ENCODE data around the gene PTPRN2.

Gene PTPRN2

DNA sequence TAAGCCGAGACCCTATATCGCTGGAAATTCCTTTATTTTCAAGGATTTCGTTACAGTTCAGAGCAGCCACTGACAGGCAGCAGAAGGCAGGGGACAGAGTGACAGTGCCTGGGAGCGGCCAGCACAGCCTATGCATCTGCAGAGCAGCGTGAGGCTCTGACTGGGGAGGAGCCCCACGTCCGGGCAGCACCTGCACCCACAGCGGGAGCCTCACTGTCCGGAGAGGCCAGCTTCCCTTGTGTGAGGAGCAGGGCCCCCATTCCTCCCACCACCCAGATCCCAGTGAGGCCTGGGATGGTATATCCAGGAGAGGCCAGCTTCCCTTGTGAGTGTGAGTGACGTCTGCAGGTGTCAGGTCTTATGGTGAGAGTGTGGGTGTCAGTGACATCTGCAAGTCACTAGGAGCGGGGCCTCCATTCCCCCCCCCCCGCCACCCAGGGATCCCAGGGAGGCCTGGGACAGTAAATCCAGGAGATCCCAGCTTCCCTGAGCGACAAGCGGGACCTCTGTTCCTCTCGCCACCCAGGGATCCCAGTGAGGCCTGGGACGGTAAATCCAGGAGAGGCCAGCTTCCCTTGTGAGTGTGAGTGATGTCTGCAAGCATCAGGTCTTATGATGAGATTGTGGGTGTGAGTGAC lies 259.1 kb downstream of the PTPRN2 start:
- DNase-seq (ENCODE audit: low spot score): no peak
- in situ Hi-C loops (cut with MboI; ENCODE audit: low sequenced_read_pairs, unreplicated experiment): no loop called here
- TF ChIP-seq, protein P1, sequence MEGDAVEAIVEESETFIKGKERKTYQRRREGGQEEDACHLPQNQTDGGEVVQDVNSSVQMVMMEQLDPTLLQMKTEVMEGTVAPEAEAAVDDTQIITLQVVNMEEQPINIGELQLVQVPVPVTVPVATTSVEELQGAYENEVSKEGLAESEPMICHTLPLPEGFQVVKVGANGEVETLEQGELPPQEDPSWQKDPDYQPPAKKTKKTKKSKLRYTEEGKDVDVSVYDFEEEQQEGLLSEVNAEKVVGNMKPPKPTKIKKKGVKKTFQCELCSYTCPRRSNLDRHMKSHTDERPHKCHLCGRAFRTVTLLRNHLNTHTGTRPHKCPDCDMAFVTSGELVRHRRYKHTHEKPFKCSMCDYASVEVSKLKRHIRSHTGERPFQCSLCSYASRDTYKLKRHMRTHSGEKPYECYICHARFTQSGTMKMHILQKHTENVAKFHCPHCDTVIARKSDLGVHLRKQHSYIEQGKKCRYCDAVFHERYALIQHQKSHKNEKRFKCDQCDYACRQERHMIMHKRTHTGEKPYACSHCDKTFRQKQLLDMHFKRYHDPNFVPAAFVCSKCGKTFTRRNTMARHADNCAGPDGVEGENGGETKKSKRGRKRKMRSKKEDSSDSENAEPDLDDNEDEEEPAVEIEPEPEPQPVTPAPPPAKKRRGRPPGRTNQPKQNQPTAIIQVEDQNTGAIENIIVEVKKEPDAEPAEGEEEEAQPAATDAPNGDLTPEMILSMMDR (IDR thresholded peaks at IDR 0.05; ENCODE audit: borderline replicate concordance, control extremely low read depth, extremely low read depth, insufficient read depth, missing control alignments): no peak

DNA sequence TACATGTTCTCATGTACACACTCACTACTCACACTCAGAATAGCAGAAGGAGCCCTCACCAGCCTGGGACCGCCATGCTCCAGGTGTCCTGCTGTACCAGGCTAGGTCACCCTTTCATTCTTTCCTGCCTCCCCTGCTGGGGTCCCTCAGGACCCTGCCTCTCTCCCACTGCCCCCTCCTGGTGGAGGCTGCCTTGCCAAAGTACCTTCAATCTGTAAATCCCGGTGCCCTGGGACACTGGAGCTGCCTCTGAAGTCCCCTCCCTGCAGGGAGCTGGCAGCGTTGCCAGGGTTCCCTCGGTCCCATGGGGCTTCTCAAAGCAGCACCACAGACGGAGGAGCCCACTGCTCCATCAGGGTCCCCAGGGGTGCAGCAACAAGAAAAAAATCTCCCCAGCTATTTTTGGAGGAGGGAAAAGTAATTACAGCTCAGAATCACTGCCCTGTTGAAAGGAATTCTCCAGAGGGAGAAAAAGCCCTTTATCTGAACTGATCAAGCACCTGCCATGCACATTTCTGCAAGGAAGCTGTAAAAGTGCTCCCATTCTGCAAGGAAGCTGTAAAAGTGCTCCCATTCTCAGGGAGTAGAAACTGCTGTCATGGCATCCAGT lies 259.9 kb downstream of the PTPRN2 start:
- in situ Hi-C loops (cut with MboI; ENCODE audit: low sequenced_read_pairs, unreplicated experiment): no loop called here
- DNase-seq (ENCODE audit: low spot score): no peak
- TF ChIP-seq, protein P1 (IDR thresholded peaks at IDR 0.05; ENCODE audit: borderline replicate concordance, control extremely low read depth, extremely low read depth, insufficient read depth, missing control alignments): no peak

DNA sequence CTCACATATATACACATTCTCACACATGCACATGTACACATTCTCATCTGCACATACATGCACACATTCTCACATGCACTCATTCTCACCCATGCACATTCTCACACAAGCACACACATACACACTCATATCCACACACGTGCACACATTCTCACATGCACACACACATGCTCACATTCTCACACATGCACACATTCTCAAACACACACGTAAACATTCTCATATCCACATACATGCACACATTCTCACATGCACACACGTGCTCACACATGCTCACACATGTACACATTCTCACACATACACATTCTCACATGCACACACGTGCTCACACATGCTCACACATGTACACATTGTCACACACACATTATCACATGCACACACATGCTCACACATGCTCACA lies 260.6 kb downstream of the PTPRN2 start:
- no peak for DNase-seq (ENCODE audit: low spot score)
- in situ Hi-C loops (cut with MboI; ENCODE audit: low sequenced_read_pairs, unreplicated experiment): no loop called here
- TF ChIP-seq, protein P1 (IDR thresholded peaks at IDR 0.05; ENCODE audit: borderline replicate concordance, control extremely low read depth, extremely low read depth, insufficient read depth, missing control alignments): no peak

DNA sequence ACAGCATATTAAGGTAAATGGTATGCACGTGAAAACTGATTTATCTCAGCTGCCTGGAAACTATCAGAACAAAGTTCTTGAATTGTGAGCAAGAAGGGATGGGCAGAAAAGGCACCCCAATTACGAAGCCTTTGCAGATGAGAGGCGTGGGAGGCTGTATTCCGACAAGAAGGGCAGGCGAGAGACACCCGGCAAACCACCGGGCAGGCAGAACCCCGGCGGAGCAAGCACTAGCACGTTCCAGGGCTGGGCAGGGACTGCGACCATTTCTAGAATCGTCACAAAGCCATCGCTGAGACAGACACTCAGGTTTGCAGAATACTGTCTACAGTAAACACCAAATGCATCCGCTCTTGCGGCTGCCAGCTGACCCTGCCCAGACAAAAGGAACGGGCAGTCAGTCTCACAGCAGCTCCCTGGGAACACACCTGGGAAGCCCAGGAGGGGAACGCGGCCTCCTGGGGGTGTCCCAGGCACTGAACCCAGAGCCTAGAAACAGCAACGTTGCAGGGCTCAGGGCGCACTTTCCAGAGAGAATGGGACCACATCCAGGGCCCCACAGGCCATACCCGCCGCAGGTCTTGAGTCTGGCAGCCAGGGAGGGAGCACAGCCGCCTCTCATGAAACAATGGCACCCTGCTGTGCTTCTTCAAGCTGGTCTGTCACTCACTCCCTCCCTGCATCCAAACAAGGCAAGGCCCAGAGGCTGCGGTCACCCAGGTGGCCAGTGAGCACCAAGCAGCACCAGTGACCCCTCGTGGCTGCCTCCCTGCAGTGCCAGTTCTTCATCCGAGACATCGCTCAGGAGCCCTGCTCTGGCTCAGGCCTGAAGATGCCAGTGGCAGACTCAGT lies 261.9 kb downstream of the PTPRN2 start:
- DNase-seq (ENCODE audit: low spot score): no peak
- in situ Hi-C loops (cut with MboI; ENCODE audit: low sequenced_read_pairs, unreplicated experiment): no loop called here
- TF ChIP-seq, protein P1 (IDR thresholded peaks at IDR 0.05; ENCODE audit: borderline replicate concordance, control extremely low read depth, extremely low read depth, insufficient read depth, missing control alignments): no peak

- TF ChIP-seq, protein P1 (IDR thresholded peaks at IDR 0.05; ENCODE audit: borderline replicate concordance, control extremely low read depth, extremely low read depth, insufficient read depth, missing control alignments): no peak
- in situ Hi-C loops (cut with MboI; ENCODE audit: low sequenced_read_pairs, unreplicated experiment): no loop called here
- no peak for DNase-seq (ENCODE audit: low spot score)
Measured at GRCh38 chr7:158324397-158325360, 262.9 kb downstream of the PTPRN2 start.
